Measurements from ENCODE around the gene ARL13B.

- TF ChIP-seq CTCF (IDR thresholded peaks at IDR 0.05) (no peak), POLR2A (IDR thresholded peaks at IDR 0.05) (no peak), POLR2AphosphoS5 (IDR thresholded peaks at IDR 0.05) (no peak)
Measured at GRCh38 chr3:94019659-94020058, 39.7 kb downstream of the ARL13B start.

Data from prostate gland (tissue), 2 donors.